Glomerular endothelial cell (primary cell): Measurements from ENCODE around the gene GRK6. TPM values are rescaled to one million over a fixed set of nuclear protein-coding genes. Genes with fewer than 3 reads are reported as not detected.

Experiments
- DNase-seq: peaks from one replicate; pipeline ENCODE4 v3.0.0-alpha.2; 2011; ENCODE audit warnings: low read depth, low spot score; ENCODE audit errors: extremely low read depth
- total RNA-seq: library from RNA; depleted of rRNA; stranded (reverse); fragments of >200 nt; gene quantifications from 2 replicates; pipeline ENCODE4 v1.2.3, GENCODE V29; 2015

Gene GRK6
- total RNA-seq, 1 donor from 2014 or later = 27.5 TPM

GRCh38 chr5:177425196-177425800 lies 1.2 kb upstream of the GRK6 start:
- no peak for DNase-seq

DNA sequence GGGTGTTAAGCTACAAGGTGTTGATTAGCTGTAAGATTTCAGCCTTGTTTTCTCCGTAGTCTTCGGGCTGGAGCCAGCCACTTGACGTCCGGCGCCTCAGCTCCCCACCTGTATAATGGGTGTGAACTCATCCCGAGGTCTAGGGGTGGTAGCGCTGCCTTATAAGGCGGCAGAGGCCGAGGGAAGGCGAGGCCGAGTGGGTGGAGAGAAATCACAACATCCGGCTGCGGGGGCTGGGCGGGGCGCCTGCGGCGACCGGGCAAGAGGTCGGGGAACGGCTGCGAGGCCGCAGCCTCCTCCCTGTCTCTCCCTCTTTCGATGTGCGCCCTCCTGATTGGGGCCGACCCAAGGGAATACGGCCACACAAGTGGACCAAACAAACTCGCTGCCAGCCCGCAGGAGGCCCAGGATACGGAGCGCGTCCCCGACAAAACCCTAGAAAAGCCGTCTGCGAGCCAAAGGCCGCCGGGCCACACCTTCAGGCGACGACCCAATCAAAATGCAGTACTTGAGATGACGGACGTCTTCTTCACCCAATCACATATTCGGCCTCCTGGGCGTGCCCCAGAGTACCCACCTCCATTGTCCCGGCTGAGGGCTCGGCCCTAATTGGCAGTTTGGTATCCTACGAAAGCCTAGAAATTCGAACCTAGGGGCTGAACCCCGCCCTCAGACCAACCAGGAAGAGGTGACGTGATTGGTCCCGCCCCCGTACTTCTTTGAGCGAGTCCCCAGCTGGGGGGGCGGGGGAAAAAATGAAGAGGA lies 493 bp upstream of the GRK6 start:
- peak; percentile 100 for DNase-seq

GRCh38 chr5:177427211-177427822 lies 841 bp downstream of the GRK6 start:
- no peak for DNase-seq

GRCh38 chr5:177427919-177428573 lies 1.6 kb downstream of the GRK6 start:
- no peak for DNase-seq

DNA sequence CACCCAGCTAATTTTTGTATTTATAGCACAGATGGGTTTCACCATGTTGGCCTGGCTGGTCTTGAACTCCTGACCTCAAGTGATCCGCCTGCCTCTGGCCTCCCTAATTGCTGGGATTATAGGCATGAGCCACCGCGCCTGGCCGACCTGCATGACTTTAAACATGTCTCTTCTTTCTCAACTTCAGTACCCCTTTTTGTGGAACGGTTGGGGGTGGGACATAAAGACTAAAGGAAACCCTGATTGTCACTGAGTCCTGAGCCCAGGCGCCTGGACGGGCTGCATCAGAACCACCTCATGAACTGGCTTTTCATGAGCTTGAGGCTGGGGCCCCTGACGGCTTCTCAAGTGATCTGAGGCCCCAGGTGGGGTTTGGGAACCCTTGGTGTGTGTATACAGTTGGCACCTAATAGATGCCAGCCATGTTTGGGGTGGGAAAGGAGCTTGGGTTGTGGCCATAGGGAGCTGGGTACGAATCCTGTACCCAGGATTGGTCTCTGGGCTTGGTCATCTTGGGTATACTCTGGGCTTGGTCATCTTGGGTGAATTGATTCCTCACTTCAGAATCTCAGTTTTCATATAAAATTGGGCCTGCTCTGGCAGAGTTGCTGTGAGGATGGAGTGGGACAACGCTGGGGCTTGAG lies 2.2 kb downstream of the GRK6 start:
- no peak for DNase-seq

DNA sequence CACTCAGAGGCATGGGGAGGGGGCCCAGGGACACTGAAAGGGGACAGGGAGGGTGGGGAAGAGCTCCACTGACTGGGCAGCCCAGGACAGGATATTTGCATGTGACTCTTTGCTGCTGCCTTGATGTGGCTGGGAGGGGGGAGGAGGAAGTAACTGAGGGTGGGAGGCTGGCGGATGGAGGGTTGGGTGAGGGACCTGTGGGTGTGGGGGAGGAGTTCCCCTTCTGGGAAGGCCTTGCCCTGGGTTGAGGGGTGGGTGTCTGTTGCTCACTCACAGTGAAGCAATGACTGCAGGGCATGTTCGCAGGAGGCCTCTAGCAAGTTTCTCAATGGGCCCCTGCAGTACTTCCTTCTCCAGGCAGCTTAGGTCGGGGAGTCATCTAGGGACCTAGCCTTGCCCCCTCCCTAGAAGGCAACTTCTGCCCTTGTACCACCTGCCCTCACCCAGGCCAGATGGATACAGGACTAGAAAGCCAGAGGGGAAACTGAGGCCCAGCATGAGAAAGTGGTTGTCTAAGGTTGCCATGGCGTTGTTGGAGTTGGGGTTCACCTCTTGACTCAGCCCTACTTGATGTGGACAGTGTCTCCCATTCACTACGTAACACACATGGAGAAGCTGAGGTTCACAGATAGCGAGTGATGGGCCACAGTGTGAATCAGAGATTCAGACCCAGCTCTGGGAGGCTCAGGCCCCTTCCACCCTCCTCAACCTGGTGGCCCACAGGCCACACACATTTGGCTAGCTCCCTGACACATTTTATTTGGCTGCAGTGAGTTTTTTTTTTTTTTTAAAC lies 3.0 kb downstream of the GRK6 start:
- no peak for DNase-seq

GRCh38 chr5:177430140-177430951 lies 3.9 kb downstream of the GRK6 start:
- DNase-seq = no peak

DNA sequence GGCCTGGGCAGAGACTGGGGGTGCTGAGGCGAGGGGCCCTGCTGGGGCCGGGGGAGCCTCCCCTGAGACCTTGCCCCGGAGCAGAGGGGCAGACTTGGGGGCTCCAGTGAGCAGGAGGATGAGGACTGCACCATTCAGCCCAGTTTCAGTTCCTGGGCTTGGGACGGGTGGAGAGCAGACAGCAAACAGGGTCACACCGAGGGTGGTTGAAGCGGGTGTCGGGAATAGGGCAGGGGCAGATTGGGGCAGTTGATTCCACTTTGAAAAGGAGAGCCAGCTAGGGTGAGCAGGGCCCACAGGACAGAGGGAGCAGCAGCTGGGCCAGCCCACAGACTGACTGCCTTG lies 4.5 kb downstream of the GRK6 start:
- no peak for DNase-seq

GRCh38 chr5:177431317-177432142 lies 5.1 kb downstream of the GRK6 start:
- DNase-seq = no peak

GRCh38 chr5:177432143-177432838 lies 5.8 kb downstream of the GRK6 start:
- no peak for DNase-seq

DNA sequence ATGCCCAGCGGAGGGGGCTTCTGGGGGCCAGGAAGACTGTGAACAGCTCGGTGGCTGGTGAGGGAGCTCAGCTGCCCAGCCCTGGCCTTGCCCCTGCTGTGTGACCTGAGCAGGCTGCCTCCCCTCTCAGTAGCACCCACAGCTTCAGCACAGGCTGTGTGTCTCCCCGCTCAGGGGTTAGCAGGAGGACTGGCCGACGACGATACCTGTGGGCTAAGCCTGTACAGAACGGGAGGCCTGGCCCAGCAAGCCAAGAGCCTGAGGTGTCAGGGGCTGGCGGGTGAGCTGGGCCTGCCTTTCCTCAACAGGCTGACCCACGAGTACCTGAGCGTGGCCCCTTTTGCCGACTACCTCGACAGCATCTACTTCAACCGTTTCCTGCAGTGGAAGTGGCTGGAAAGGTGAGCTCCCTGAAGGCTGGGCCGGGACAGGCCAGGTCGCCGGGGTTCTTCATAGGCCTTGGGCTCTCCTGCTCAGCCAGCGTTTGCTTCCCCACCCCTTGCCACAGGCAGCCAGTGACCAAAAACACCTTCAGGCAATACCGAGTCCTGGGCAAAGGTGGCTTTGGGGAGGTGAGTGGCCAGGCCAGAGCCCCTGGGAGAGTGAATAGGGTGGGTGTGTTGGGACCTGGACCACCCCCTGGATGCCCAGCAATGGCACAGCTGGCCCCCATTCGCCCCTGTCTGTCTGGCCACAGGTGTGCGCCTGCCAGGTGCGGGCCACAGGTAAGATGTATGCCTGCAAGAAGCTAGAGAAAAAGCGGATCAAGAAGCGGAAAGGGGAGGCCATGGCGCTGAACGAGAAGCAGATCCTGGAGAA lies 6.6 kb downstream of the GRK6 start:
- DNase-seq = no peak

GRCh38 chr5:177433658-177434217 lies 7.3 kb downstream of the GRK6 start:
- DNase-seq = no peak

GRCh38 chr5:177434437-177434836 lies 8.0 kb downstream of the GRK6 start:
- DNase-seq = no peak

DNA sequence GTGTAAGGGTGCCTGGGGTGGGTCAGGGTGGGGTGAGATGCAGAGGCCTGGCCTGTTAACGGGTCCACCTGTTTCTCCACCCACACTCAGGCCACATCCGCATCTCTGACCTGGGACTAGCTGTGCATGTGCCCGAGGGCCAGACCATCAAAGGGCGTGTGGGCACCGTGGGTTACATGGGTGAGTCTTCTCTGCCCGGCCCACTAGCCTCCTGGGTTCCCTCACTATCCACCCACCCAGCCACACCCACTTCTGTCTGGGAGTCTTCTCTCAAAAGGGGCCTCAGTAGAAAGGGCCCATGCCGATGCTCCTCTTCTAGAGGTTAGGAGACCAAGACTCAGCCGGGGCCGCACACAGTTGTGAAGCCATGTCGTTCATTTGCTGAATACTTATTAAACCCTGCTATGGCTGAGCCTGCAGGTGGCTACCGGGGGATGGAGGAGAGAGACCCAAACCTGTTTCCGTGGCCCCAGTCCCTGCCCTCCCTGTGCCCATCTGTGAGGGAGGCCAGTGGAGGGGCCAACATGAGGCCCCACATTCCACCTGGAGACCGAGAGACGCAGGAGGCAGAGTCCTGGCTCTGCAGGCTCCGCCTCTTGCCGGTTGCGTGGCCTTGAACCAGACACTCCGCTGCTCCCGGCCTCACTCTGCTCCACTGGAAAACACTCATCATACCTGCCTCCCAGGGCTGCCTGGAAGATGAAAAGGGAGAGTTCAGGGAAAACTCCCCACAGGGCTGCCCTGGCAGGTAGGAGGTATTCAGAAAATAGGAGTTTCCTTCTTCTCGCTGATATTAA lies 8.7 kb downstream of the GRK6 start:
- DNase-seq = no peak

DNA sequence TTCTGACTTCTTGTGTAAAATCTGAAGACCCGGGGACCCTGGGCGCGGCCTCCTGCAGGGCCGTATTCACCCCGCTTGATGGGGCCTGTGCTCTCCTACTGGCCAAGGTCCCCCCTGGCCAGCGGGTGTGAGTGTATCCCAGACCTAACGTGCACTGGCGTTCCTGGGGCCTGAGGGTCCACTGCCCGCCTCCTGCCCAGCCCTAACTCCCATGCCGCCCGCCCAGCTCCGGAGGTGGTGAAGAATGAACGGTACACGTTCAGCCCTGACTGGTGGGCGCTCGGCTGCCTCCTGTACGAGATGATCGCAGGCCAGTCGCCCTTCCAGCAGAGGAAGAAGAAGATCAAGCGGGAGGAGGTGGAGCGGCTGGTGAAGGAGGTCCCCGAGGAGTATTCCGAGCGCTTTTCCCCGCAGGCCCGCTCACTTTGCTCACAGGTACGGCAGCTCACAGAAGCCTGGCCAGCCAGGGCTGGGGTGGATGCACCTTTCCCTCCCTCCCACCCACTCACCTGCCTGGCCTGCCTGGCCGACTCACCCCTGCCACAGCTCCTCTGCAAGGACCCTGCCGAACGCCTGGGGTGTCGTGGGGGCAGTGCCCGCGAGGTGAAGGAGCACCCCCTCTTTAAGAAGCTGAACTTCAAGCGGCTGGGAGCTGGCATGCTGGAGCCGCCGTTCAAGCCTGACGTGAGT lies 9.5 kb downstream of the GRK6 start:
- no peak for DNase-seq

GRCh38 chr5:177437623-177438022 lies 11.1 kb downstream of the GRK6 start:
- no peak for DNase-seq
